GM19463 (cell line): ENCODE results near the gene MARVELD2.
"Not testable (repeated sequence)": the region's sequence is repeated elsewhere in the genome, so short reads cannot be mapped to it uniquely, and the experiment has no call there.

Source experiments
- ATAC-seq: cut with Tn5 transposase; IDR thresholded peaks from one replicate; pipeline ENCODE4 v1.9.1; 2021; ENCODE audit warnings: mild to moderate bottlenecking, moderate library complexity; ENCODE audit not compliant: unreplicated experiment

MARVELD2 gene, protein sequence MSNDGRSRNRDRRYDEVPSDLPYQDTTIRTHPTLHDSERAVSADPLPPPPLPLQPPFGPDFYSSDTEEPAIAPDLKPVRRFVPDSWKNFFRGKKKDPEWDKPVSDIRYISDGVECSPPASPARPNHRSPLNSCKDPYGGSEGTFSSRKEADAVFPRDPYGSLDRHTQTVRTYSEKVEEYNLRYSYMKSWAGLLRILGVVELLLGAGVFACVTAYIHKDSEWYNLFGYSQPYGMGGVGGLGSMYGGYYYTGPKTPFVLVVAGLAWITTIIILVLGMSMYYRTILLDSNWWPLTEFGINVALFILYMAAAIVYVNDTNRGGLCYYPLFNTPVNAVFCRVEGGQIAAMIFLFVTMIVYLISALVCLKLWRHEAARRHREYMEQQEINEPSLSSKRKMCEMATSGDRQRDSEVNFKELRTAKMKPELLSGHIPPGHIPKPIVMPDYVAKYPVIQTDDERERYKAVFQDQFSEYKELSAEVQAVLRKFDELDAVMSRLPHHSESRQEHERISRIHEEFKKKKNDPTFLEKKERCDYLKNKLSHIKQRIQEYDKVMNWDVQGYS

GRCh38 chr5:69414885-69415583 is at the start of gene MARVELD2:
Gene MARVELD2, plus strand, starts transcription at chr5:69415116. Its CDS starts 4,270 bp downstream, at chr5:69419386.
- peak; percentile 87 for ATAC-seq

DNA sequence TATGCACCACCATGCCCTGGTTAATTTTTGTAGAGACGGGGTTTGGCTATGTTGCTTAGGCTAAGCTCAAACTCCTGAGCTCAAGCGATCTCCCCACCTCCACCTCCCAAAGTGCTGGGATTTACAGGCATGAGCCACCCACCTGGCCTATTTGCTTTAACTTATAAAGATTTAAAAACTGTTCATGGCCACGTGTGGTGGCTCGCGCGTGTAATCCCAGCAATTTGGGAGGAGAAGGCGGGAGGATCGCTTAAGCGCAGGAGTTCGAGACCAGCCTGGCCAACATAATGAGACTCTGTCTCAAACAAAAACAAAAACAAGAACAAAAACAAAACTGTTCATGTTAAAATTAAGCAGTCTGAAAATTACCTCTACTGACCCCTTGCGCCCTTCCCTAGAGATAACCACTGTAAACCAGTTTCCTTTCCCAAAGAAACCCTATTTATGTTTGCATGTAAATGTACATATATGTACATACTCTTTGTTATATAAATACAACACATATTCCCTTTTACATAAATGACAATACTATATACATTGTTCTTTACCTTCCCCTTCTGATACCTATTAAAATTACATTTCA is 47.1 kb upstream of the MARVELD2 start:
- ATAC-seq: no peak

GRCh38 chr5:69368458-69369339 is 46.2 kb upstream of the MARVELD2 start:
- ATAC-seq: peak; percentile 24

GRCh38 chr5:69369340-69370121 is 45.4 kb upstream of the MARVELD2 start, which contains the start of the genes AK6, RAD17 and TAF9:
Gene AK6, minus strand, starts transcription at chr5:69369520. Its CDS starts 30 bp downstream, at chr5:69369490.
Gene RAD17, plus strand, starts transcription at chr5:69369818. Its CDS starts 2,391 bp downstream, at chr5:69372209.
Gene TAF9, minus strand, starts transcription at chr5:69369520. Its CDS starts 3,783 bp downstream, at chr5:69365737.
- peak; percentile 91 for ATAC-seq

- ATAC-seq: not testable (repeated sequence)
Measured at GRCh38 chr5:69370335-69370734, 44.6 kb upstream of the MARVELD2 start.

DNA sequence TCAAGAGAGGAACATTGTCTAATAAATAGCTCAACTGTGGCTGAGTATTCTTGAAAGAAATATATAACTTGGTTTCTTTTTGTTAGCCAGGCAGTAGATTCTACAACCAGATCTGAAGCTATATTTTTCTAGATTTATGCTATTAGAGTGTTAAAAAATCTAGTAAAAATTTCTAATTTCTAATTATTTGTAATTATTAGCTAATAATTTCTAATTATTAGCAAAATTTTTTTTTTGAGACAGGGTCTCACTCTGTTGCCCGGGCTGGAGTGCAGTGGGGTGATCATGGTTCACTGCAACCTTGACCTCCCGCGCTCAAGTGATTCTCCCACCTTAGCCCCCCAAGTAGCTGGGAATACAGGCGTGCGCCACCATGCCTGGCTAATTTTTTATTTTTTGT is 42.5 kb upstream of the MARVELD2 start:
- no peak for ATAC-seq

DNA sequence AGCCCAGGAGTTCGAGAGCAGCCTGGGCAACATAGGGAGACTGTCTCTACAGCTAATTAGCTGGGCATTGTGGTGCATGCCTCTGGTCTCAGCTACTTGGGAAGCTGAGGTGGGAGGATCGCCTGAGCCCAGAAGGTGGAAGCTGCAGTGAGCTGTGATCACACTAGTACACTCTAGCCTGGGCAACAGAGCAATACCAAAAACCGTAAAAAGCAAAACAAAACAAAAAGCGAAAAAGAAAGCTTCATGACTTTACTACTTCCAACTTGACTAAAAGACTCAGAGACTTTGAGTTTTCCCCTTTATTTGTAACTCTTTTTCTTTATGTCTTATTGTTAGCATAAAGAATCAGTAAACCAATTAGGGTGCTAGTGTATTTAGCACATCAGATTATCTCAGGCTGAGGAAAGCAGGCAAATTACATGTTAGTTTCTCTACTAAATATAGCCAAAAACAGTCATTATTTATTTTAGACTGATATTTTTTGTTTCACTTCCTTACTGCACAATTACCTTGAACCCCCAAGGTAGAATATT is 39.9 kb upstream of the MARVELD2 start:
- ATAC-seq: peak; percentile 79

DNA sequence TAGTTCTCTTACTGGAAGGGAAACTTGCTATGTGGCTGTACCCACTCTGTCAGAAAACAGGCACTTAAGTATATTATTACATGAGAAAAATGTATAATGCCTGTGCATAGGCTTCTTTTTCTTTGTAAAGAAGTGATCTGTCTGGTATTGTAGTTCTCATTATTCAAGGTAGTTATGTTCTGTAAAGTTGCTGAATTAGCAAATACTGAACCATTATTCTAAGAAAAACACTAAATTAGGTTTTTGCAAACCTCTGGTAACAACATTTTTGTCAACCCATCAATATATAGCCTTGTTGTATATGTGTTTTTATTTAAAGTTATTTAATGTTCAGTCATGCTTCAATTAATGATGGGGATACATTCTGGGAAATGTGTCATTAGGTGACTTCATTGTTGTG is 36.5 kb upstream of the MARVELD2 start:
- ATAC-seq: no peak

GRCh38 chr5:69404659-69405330 is 10.1 kb upstream of the MARVELD2 start:
- no peak for ATAC-seq

DNA sequence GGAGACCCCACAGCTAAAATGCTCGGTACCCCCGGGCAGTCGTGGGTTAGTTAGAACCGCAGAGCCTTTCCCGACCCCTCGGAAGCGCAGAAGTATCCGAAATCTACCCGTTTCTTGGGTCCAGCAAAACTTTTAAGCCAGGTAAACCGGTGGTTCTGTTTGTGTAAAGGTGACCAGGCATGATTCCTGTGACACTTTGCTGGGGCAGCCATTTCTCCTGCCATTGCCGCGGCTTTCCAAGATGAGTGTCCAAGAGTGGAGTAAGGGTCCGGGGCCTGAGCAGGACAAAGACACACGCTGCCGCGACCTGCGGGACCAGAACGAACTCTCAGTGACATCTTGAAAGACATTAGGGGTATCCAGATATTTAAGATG is 655 bp downstream of the MARVELD2 start:
- no peak for ATAC-seq

DNA sequence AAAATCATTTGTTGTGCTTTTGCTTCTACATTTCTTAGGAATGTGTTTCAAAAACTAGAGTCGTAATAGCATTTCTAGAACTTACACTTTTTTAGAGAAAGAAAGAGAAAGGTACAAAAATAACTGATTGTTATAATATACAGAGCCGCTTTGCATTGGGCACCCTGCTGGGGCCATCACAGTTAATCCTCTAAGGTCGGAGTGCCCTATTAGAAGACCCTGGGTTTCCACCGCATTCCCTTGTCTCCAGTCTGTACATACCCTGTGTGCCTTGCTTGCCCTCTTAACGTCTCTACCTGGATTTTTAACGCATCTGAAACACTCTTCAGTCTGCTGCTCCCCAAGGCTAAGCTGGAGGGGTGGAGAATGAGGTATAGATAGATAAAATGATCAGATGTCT is 1.3 kb downstream of the MARVELD2 start:
- no peak for ATAC-seq

- no peak for ATAC-seq
Measured at GRCh38 chr5:69416699-69417098, 1.8 kb downstream of the MARVELD2 start.

GRCh38 chr5:69418554-69418953 is 3.6 kb downstream of the MARVELD2 start:
- ATAC-seq: no peak

GRCh38 chr5:69431424-69432303 is 16.7 kb downstream of the MARVELD2 start:
- ATAC-seq: no peak

GRCh38 chr5:69432412-69433206 is 17.7 kb downstream of the MARVELD2 start:
- ATAC-seq: peak; percentile 73

GRCh38 chr5:69435276-69435884 is 20.5 kb downstream of the MARVELD2 start:
- ATAC-seq: not testable (repeated sequence)
